CD1c-positive myeloid dendritic cell (primary cell): Measurements from ENCODE around the gene PAOX.
"Not testable (repeated sequence)": the region's sequence is repeated elsewhere in the genome, so short reads cannot be mapped to it uniquely, and the experiment has no call there.

ENCODE experiments used
- DNase-seq: peaks from one replicate; pipeline ENCODE4 v3.0.0-alpha.2; 2016; ENCODE audit errors: extremely low spot score

The PAOX gene

GRCh38 chr10:133364645-133365431, 14.2 kb upstream of the PAOX start:
- no peak for DNase-seq

GRCh38 chr10:133365461-133366129, 13.5 kb upstream of the PAOX start:
- no peak for DNase-seq

- no peak for DNase-seq
Measured at GRCh38 chr10:133366130-133366478, 13.0 kb upstream of the PAOX start.

GRCh38 chr10:133366751-133367150, 12.3 kb upstream of the PAOX start:
- no peak for DNase-seq

- not testable (repeated sequence) for DNase-seq
Measured at GRCh38 chr10:133367461-133367860, 11.6 kb upstream of the PAOX start.

GRCh38 chr10:133368153-133368552, 10.9 kb upstream of the PAOX start:
- no peak for DNase-seq

GRCh38 chr10:133370030-133370786, 8.9 kb upstream of the PAOX start:
- DNase-seq, result no peak

- DNase-seq, result no peak
Measured at GRCh38 chr10:133372507-133372906, 6.6 kb upstream of the PAOX start.

- DNase-seq, result peak; percentile 98
Measured at GRCh38 chr10:133373174-133374090, 5.6 kb upstream of the PAOX start, which contains the start of gene ECHS1. TSS of gene ECHS1 (minus strand) at chr10:133373354. CDS start at chr10:133373333, 21 bp downstream.

- no peak for DNase-seq
Measured at GRCh38 chr10:133375357-133376115, 3.5 kb upstream of the PAOX start.

- DNase-seq, result not testable (repeated sequence)
Measured at GRCh38 chr10:133376183-133376582, 2.9 kb upstream of the PAOX start.

- peak; percentile 15 for DNase-seq
Measured at GRCh38 chr10:133377025-133377817, 1.8 kb upstream of the PAOX start.

GRCh38 chr10:133377818-133378250, 1.2 kb upstream of the PAOX start:
- DNase-seq, result no peak

GRCh38 chr10:133378251-133379096, 588 bp upstream of the PAOX start:
- DNase-seq, result peak; percentile 96

- DNase-seq, result no peak
Measured at GRCh38 chr10:133379801-133380666, 972 bp downstream of the PAOX start.

GRCh38 chr10:133381036-133381435, 2.0 kb downstream of the PAOX start:
- peak; percentile 10 for DNase-seq

- DNase-seq, result no peak
Measured at GRCh38 chr10:133383551-133383950, 4.5 kb downstream of the PAOX start.

GRCh38 chr10:133384071-133384470, 5.0 kb downstream of the PAOX start:
- no peak for DNase-seq
